CD4-positive, alpha-beta T cell (primary cell): ENCODE data around the gene PAX5. TPM values are rescaled to one million over a fixed set of nuclear protein-coding genes. Genes with fewer than 3 reads are reported as not detected.

ENCODE experiments used
- ATAC-seq: fragments of 200-7000 bp; cut with Tn5 transposase; one replicate; pipeline ENCODE4 v1.10.0; 2022; ENCODE audit warnings: mild to moderate bottlenecking; ENCODE audit not compliant: poor library complexity
- CTCF ChIA-PET: fragments of 350-600 bp; sonication (Branson Sonifier 250); formaldehyde crosslinking; loops from one replicate; lab custom pipeline; 2021; ENCODE audit warnings: antibody characterized with exemption, inconsistent platforms; lab: Charles Lee
- POLR2A ChIA-PET: fragments of 350-600 bp; sonication (Branson Sonifier 250); formaldehyde crosslinking; loops from one replicate; lab custom pipeline; 2021; ENCODE audit warnings: antibody characterized with exemption, inconsistent platforms; lab: Charles Lee
- DNase-seq, 14 experiments: peaks; one replicate each; pipeline ENCODE4 v3.0.0-alpha.2; 2013 to 2020; ENCODE audit warnings: mixed read lengths in 2 of 14
- H3K27ac ChIP-seq, 2 donors: one replicate each; pipeline versions ENCODE4 v1.5.1 to v1.7.0; 2013; ENCODE audit warnings: low read length in 2 of 2, low read depth in 1 of 2, mild to moderate bottlenecking in 1 of 2
- H3K27me3 ChIP-seq, 2 experiments: 1 replicate in 1 of 2; 2 replicates in 1 of 2; pipeline versions ENCODE4 v1.6.1 to v1.7.0; 2013; ENCODE audit warnings: low read length in 2 of 2, control low read depth in 1 of 2, mild to moderate bottlenecking in 1 of 2, moderate library complexity in 1 of 2; ENCODE audit not compliant: insufficient read depth in 2 of 2, control insufficient read depth in 1 of 2
- H3K36me3 ChIP-seq: one replicate; pipeline ENCODE4 v1.6.1; 2013; ENCODE audit warnings: low read length, control low read depth; ENCODE audit not compliant: insufficient read depth
- H3K4me1 ChIP-seq: one replicate; pipeline ENCODE4 v1.6.1; 2013; ENCODE audit warnings: low read length, control low read depth; ENCODE audit not compliant: insufficient read depth
- H3K4me3 ChIP-seq: one replicate; pipeline ENCODE4 v1.5.1; 2013; ENCODE audit warnings: mild to moderate bottlenecking, low read length, moderate library complexity
- H3K9me3 ChIP-seq, 2 experiments: 1 replicate in 1 of 2; 2 replicates in 1 of 2; pipeline versions ENCODE4 v1.6.1 to v1.7.0; 2013; ENCODE audit warnings: low read length in 2 of 2, mild to moderate bottlenecking in 2 of 2, control low read depth in 1 of 2, moderate library complexity in 1 of 2; ENCODE audit not compliant: control insufficient read depth in 1 of 2, insufficient read depth in 1 of 2
- H3K27ac Mint-ChIP-seq: one replicate; pipeline ENCODE4 v1.8.0; 2020; ENCODE audit warnings: mixed read lengths
- H3K27me3 Mint-ChIP-seq: one replicate; pipeline ENCODE4 v1.8.0; 2021; ENCODE audit warnings: mixed read lengths
- H3K36me3 Mint-ChIP-seq: one replicate; pipeline ENCODE4 v1.8.0; 2021; ENCODE audit warnings: low read depth, mixed read lengths
- H3K4me1 Mint-ChIP-seq: one replicate; pipeline ENCODE4 v1.8.0; 2021; ENCODE audit warnings: low read depth, mixed read lengths
- H3K4me3 Mint-ChIP-seq: one replicate; pipeline ENCODE4 v1.8.0; 2020; ENCODE audit warnings: mild to moderate bottlenecking, mixed read lengths
- H3K9me3 Mint-ChIP-seq: one replicate; pipeline ENCODE4 v1.8.0; 2020; ENCODE audit warnings: mixed read lengths
- intact Hi-C, 2 experiments: fragments of 100-400 bp; cut with DNase I in 1 of 2; cut with micrococcal nuclease in 1 of 2; formaldehyde crosslinking; loops; one replicate each; pipeline versions ENCODE4 v1.15.1 to v1.9.0; 2023 to 2025; cut with DNase I, micrococcal nuclease
- total RNA-seq, 174 experiments: library from RNA in 2 of 174; stranded (reverse) in 2 of 174; gene quantifications; one replicate each; pipeline ENCODE4 v1.2.3 and lab custom pipeline; 2021 to 2026
- TF ChIP-seq, protein P1 (sequence below): fragments of 200-600 bp; IDR thresholded peaks from one replicate; pipeline ENCODE4 v1.8.0; 2022; ENCODE audit warnings: antibody characterized with exemption, mild to moderate bottlenecking

PAX5 gene
- total RNA-seq, 2 experiments from 2014 or later = 0.03 to 0.11 TPM

DNA sequence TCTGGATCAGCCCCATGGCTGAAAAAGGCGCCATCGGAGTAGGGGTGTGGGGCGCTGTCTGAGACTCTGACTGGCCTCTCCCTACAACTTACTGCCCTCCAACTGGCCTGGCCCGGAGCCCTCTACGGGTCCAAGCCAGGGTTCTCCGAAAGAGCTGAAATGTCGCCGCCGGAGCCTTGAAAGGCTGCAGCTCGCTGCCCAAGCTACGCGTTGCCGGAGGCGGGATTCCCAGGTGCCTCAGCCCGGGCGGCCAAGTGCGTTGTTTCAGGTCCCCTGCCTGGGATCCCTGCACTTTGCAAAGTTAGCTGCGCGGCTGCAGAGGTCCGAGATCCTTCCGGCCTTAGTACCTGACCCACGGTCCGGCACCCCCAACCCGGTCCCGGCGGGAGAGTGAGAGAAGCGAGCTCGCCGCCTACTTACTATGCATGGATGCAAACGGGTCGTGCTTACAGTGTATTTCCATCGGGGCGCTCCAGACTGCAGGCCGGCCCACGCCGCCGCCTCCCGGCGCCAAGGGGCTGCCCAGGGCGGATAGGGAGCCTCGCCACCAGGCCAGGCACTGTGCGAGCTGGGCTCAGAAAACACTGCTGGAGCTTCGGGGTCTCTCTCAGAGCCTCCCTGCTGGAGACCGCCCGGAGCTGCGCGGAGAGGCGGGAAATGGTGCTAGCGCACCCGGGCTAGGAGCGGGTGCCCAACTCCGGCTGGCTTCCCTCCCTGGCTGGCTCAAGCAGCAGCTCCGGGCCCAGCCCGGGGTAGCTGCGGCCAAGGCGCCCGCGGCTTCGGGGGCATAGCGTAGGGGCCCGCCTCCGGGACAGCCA, 7.7 kb downstream of the PAX5 start:
- Mint-ChIP-seq H3K27ac (no peak overlapping the region), H3K27me3 (peaks cover 94% of the 10 kb centered on the region), H3K4me1 (peaks cover 38% of the 10 kb centered on the region), H3K9me3 (no peaks in the 10 kb centered on the region), H3K36me3 (no peaks in the 10 kb centered on the region), H3K4me3 (peak overlapping the region; percentile 65)
- Histone ChIP-seq H3K4me1 (peaks cover 61% of the 10 kb centered on the region), H3K4me3 (peak overlapping the region; percentile 13), H3K9me3 (peaks cover 0 to 65% of the 10 kb centered on the region in 2 experiments), H3K27ac (no peak overlapping the region), H3K36me3 (no peaks in the 10 kb centered on the region), H3K27me3 (peaks cover 89 to 91% of the 10 kb centered on the region in 2 experiments)
- TF ChIP-seq, protein P1, sequence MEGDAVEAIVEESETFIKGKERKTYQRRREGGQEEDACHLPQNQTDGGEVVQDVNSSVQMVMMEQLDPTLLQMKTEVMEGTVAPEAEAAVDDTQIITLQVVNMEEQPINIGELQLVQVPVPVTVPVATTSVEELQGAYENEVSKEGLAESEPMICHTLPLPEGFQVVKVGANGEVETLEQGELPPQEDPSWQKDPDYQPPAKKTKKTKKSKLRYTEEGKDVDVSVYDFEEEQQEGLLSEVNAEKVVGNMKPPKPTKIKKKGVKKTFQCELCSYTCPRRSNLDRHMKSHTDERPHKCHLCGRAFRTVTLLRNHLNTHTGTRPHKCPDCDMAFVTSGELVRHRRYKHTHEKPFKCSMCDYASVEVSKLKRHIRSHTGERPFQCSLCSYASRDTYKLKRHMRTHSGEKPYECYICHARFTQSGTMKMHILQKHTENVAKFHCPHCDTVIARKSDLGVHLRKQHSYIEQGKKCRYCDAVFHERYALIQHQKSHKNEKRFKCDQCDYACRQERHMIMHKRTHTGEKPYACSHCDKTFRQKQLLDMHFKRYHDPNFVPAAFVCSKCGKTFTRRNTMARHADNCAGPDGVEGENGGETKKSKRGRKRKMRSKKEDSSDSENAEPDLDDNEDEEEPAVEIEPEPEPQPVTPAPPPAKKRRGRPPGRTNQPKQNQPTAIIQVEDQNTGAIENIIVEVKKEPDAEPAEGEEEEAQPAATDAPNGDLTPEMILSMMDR = no peak
- intact Hi-C loops = loop anchor here in 1 of 2 experiments (5.0 to 10.0 kb wide), 2 partner anchors 438 to 461 kb away; partner anchors contain the start of genes POLR1E and ZBTB5
- DNase-seq (peak in 1 of 14 experiments; percentile 15), ATAC-seq (no peak)
- ChIA-PET CTCF (no interaction called here), POLR2A (interaction anchor here (0.8 to 1.0 kb wide), 2 partner anchors 53 to 54 kb away, joined by 3 read pairs; no protein-coding TSS in a partner anchor)

DNA sequence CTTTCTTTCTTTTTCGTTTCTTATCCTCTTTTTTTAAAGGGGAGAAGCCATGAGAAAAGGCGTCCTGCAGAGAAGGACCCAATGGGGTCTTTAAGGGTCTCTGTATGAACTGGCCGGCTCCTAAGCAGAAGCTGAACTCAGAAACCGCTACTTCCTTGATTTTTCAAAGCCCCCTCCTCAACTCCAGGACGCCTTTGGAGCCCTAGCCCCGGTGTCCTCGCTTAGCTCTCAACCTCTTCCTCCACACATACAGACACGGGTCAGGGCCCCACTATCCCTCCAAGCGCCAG, 8.3 kb downstream of the PAX5 start:
- Histone ChIP-seq H3K27ac (no peak overlapping the region), H3K9me3 (peaks cover 0 to 65% of the 10 kb centered on the region in 2 experiments), H3K4me1 (peaks cover 61% of the 10 kb centered on the region), H3K4me3 (peak overlapping the region; percentile 13), H3K27me3 (peaks cover 84 to 89% of the 10 kb centered on the region in 2 experiments), H3K36me3 (no peaks in the 10 kb centered on the region)
- DNase-seq = no peak
- TF ChIP-seq, protein P1 = no peak
- Mint-ChIP-seq H3K4me3 (peak overlapping the region; percentile 65), H3K4me1 (peaks cover 34% of the 10 kb centered on the region), H3K36me3 (no peaks in the 10 kb centered on the region), H3K27me3 (peaks cover 94% of the 10 kb centered on the region), H3K27ac (no peak overlapping the region), H3K9me3 (no peaks in the 10 kb centered on the region)
- ATAC-seq = no peak
- ChIA-PET POLR2A (no interaction called here), CTCF (no interaction called here)
- intact Hi-C loops = loop anchor here in 1 of 2 experiments (5.0 to 10.0 kb wide), 2 partner anchors 439 to 462 kb away; partner anchors contain the start of genes POLR1E and ZBTB5

DNA sequence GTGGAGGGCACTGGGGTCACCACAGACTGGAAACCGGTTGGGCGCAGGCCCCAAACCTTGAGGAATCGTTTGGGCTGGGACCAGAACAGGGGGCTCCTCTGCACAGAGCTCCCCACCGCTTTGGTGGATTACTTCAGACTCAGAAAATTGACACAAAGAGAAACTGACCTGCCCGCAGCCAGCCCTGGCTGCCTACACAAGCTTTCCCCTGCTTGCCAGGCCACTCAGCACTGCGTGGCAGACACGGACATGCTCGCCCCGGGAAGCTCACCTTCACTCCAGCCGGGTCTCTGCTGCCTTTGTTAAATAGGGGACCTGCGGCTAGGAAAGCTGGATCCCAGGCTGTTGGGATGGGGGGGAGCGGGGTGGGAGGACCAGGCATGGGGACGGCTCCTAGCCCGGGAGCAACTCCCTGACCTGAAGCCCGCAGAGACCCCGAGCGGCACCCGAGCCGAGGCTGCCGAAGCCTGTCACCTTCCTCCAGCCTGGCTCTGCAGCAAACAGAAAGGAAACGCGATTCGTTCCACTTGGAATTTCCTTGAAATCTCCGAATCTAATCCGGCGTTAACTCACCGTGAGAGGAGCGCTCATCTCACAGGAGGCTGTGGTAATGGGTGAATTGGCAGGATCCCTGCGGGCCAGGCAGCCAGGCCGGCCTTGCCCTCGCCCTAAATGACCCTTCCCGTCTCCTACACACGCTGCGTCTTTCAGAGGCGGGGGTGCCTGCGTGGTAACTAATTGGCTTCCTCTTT, 8.8 kb downstream of the PAX5 start:
- POLR2A ChIA-PET = no interaction called here
- peaks cover 82 to 89% of the 10 kb centered on the region in 2 experiments for H3K27me3 ChIP-seq
- peaks cover 0 to 61% of the 10 kb centered on the region in 2 experiments for H3K9me3 ChIP-seq
- Mint-ChIP-seq H3K36me3 (no peaks in the 10 kb centered on the region), H3K4me1 (peaks cover 29% of the 10 kb centered on the region), H3K4me3 (peak overlapping the region; percentile 65), H3K27ac (no peak overlapping the region), H3K9me3 (no peaks in the 10 kb centered on the region), H3K27me3 (peaks cover 94% of the 10 kb centered on the region)
- no peak overlapping the region for H3K27ac ChIP-seq
- no peaks in the 10 kb centered on the region for H3K36me3 ChIP-seq
- TF ChIP-seq, protein P1 = no peak
- DNase-seq (peak in 1 of 14 experiments; percentile 12), ATAC-seq (no peak)
- intact Hi-C loops = loop anchor here in 1 of 2 experiments (5.0 to 10.0 kb wide), 2 partner anchors 440 to 462 kb away; partner anchors contain the start of genes POLR1E and ZBTB5
- H3K4me1 ChIP-seq = peaks cover 56% of the 10 kb centered on the region
- CTCF ChIA-PET = interaction anchor here (0.6 kb wide), 1 partner anchor 97 kb away, joined by 3 read pairs; no protein-coding TSS in a partner anchor
- H3K4me3 ChIP-seq = peak overlapping the region; percentile 13
